GM21717 (cell line): ENCODE data around the gene CEMIP.

Experiments used
- ATAC-seq: cut with Tn5 transposase; IDR thresholded peaks from one replicate; pipeline ENCODE4 v1.9.1; 2021; ENCODE audit warnings: mild to moderate bottlenecking, moderate library complexity; ENCODE audit not compliant: unreplicated experiment

CEMIP gene

GRCh38 chr15:80844011-80844732 is 65.0 kb downstream of the CEMIP start:
- ATAC-seq, result no peak

DNA sequence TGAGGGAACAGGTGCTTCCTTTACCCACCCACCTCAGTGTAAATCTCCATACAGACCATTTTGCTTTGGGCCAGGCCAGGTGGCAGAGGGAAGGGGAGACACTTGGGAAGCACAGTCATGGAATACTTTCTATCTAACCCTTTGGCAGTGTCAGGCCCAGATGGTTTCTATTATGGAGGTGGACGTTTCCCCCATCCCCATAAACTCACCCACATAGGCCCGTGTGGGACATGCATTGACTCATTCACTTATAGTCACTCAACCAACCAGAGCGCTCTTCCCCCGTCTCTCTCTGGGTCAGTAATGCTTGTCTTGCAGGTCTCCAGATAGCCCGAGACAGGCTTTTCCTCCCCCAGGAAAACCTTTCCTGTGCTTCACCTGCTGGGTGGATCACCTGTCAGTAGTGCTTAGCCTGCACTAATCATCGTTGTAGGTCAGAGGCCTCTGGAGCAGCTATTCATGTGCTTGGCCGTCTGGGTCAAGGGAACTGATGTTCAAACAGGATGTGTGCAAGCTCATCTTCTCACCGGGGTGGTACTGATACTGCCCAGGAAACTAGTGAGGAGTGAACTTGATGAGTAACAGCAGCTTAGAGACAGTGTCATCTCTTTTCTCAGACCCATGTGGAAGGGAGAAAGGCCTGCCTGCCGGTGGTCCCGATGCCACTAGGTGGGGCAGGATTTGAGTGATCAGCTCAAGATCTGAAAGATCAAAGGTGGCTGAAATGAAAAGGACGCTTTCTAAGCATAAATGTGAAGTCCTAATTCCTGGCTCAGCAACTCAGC is 67.1 kb downstream of the CEMIP start:
- ATAC-seq, result no peak

DNA sequence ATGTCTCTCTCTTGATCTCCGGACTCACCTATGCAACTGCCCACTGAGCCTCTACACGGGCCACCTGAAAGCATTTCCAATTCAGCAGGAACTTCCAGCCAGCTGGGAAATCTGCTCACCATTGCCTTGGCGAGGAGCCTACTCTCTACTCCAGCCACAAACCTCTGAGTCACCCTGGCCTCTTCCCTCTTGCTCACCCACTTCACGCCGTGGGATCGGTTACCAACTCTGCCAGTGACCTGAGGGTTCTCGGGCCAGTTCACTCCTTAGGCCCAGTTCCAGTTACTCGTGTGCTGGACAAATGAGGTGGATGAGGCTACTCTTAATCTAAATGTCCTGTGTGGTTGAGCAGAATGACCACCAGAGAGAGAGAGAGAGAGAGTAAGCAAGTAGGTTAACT is 70.1 kb downstream of the CEMIP start:
- ATAC-seq, result no peak

- ATAC-seq, result no peak
Measured at GRCh38 chr15:80850941-80851451, 71.8 kb downstream of the CEMIP start.

DNA sequence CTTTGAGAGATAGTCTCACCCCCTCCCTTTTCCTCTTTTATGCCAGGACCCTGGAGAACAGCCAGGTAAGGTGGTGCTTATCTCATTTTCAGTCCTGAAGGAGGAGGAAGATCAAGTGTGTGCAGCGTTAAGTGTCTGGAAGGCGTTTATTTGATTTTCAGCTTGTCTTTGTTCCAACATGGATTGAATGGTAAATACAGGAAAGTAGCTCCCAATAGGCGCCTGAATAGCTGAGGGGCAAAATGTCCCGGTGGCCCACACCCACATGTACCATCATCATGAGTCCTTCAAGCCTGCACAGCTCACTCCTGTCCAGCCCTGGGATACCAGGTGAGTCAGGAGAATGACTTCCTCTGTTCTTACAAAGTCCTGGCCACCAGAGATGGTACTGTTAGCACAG is 73.5 kb downstream of the CEMIP start:
- no peak for ATAC-seq

GRCh38 chr15:80854104-80854503 is 74.9 kb downstream of the CEMIP start:
- ATAC-seq, result no peak

- ATAC-seq, result no peak
Measured at GRCh38 chr15:80855206-80855605, 76.0 kb downstream of the CEMIP start.

DNA sequence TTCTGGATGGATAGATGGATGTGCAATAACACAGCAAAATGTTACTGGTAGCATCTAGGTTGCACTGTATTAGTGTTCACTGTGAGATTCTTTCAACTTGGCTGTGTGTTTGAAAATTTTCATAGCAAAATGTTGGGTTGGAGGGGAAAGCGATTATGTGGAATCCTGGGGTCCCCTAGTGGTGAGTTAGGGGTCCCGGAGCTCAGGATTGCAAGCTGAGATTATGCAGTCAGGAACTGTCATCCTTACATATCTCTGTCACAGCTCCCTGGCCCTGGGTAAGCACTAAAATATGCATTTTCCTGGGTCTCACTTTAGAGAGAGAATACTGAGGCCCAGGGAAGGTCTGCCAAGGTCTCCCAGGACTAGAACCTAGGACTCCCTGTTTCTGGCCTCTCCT is 77.2 kb downstream of the CEMIP start:
- ATAC-seq, result no peak

GRCh38 chr15:80856809-80857377 is 77.7 kb downstream of the CEMIP start:
- no peak for ATAC-seq

DNA sequence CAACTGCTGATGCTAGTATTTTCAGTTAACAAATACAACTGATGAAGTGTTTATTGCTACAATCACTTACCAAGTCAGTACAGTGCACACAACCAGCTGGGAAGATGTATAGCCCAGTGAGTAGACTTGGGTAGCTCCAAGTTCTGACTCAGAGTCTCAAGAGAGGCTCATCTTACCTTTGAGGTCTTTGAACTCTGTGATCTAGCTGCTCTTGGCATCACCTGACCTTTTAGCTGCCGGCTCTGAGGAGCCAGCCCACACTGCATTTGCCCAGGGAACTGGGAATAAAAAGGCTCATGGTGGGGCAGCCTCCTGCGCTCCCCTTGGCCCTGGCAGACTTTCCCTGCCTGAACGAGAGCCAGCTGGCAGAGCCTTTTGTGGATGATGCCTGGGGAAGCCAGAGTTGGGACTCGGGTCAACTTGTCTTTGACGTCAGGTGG is 82.6 kb downstream of the CEMIP start:
- ATAC-seq, result no peak

DNA sequence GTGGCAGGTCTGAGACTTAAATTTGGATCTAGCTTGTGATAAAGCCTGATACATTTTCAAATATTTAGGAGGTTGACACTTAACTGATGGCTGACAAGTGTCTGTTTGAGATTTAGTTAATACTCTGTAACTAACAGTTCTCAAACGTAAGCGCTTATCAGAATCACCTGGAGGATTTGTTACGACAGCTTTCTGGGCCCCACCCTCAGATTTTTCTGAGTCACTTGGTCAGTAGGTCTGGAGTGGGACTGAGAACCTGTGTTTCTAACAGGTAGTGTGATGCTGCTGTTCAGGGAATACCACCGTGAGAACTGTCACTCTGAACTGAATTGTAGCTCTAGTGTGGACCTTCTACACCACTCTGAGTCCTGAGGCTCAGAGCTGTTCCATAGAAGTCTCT is 85.5 kb downstream of the CEMIP start:
- no peak for ATAC-seq

- ATAC-seq, result no peak
Measured at GRCh38 chr15:80866936-80867335, 87.8 kb downstream of the CEMIP start.

DNA sequence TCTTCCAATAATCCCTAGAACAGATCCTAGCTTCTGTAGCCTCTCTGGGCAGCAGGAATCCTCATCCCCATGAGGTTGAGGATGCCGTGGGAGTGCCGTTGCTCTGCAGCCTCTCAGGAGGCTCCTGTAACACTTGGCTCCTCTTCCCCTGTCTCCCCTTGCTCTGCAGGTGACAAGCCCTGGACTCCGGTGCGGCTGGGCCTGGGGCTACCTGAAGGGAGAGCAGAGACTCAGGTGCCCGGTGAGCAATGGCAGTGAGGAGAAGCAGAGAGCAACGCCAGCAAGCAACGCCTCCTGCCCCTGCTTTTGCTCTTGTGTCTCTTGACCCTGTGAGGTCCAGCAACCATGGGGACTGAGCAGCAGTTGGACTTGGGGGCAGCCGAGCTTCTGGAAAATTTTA is 91.2 kb downstream of the CEMIP start:
- no peak for ATAC-seq

DNA sequence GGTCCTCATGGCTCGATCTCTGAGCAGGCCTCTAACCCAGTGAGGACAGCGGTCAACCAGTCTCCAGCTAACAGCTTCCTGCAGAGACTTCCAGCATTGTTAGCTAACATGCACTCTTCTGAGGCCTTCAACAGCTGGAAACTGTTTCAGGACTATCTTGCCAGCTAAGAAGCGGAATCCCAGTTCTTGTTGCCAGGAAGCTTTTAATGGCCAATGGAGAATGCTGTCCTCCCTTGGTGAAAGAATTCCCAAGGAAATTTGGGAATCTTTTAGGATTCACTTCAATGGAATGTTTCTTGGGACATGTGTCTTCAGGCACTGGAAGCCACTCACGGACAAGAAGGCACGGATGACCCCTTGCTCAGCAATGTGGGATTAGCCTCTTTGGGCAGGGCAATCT is 91.7 kb downstream of the CEMIP start:
- ATAC-seq, result no peak

GRCh38 chr15:80871858-80872257 is 92.7 kb downstream of the CEMIP start:
- no peak for ATAC-seq

DNA sequence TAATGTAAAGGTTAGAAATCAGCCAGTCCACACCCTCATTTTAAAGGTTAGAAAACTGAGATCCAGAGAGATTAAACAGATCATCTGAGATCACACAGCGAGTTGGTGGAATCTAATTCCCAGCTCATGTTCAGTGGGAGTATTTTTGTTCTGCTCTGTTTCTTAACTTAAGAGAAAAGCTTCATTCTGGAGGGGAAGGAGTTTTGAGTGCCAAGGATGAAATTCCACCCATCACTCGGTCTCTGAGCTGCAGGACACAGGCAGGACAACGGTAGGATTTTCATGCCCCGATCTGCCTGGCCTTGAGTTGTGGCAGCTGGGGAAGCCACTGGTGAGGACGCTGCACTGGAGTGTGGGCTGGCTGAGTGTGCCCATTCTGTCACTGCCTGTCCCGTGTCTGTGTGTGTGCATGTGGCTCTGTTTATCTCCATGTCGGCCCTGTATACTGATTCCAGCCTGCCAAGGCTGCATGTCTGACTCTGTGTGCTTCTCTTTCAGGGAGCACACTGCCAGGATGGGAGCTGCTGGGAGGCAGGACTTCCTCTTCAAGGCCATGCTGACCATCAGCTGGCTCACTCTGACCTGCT is 94.3 kb downstream of the CEMIP start:
- no peak for ATAC-seq

DNA sequence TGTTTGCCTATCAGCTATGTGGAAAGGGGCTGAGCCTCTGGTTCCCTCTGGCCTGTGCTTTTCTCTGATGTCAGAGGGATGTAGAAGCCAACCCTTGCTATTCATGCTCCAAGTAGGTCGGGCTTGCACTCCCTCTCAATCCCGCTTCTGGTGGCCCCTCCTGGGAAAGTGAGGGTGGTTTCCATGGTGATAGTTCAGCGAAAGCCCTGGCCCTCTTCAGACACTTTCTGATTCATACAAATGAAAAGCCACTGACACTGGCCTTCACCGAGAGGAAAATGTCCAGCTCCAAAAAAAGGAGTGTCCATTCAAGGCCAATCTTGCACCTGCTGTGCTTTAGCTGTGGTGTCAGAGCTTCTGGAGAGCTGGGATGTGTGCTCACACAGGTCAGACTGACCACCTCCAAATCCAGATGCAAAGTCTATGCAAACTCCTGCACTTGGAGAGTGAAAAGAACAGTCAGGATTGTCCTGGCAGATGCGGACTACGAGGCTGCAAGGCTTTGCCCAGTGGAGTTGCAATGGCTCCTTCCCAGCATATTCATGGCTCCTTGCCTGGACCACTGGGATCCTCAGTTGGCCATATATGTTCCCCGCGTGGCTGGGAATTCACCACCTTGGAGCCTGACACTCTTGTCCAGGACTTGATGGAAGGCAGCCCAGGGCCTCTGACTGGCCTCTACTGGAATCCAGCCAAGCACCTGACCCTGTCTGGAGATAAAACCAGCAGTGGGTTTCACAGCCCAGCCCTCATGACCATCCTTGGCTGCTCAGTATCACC is 96.6 kb downstream of the CEMIP start:
- ATAC-seq, result no peak

- ATAC-seq, result no peak
Measured at GRCh38 chr15:80876348-80876674, 97.1 kb downstream of the CEMIP start.

DNA sequence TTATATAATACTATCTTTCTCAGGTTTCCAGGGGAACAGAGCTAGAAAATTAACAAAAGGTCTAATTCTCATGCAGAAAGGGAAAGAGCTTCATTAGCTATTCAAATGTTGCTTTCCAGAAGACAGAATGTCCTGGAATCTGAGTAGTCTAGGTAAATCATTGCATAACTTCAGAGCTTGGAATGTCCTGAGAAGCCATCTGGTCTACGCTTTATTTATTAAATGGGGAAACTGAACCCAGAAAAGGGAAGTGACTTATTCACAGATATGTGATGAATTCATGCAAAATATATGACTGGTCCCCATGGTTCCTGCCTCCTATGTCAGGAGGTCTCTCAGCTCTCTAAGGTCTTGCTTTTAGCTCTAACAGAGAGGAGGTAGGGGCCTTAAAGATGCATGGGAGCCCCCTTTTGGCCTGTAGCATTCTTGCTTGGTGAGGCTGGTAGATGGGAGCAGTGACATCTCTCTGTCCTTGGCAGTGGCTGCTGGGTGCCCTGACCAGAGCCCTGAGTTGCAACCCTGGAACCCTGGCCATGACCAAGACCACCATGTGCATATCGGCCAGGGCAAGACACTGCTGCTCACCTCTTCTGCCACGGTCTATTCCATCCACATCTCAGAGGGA is 99.2 kb downstream of the CEMIP start:
- no peak for ATAC-seq

DNA sequence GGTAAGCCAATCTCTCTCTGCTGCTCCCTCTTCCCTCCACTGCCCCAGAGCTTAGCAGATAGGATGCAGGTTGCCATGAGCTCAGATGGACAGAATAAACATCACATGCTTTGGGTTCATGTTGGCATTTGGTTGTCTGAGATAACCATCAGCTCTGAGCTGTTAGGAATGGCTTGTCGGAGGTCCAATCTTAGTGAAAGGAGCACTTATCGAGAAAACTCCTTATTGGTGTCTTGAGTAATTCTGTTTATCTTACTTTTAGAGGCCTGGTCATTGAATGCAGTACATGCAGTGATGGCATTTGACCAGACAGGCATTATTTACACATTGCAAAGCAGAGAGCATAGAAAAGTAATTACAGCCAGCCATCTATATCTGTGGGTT is 99.7 kb downstream of the CEMIP start:
- ATAC-seq, result no peak
